ENCODE data around the gene ATP1A2. TPM values are rescaled to one million over a fixed set of nuclear protein-coding genes. Genes with fewer than 3 reads are reported as not detected.
A peak's percentile ranks its signal among the peaks of the same experiment; 100 is the strongest.

The ATP1A2 gene
- total RNA-seq, 1 donor from 2014 or later: 4.5 TPM

GRCh38 chr1:160103658-160104408 lies 11.7 kb upstream of the ATP1A2 start:
- no peak overlapping the region for H3K27ac ChIP-seq
- H3K9me3 ChIP-seq: no peaks in the 10 kb centered on the region
- H3K27me3 ChIP-seq (ENCODE audit: low read depth): no peaks in the 10 kb centered on the region
- no peak for ATAC-seq
- intact Hi-C loops (cut with DNase I): no loop called here
- DNase-seq: no peak
- H3K4me1 ChIP-seq: peaks cover 20% of the 10 kb centered on the region
- no peak overlapping the region for H3K4me3 ChIP-seq
- TF ChIP-seq, protein P1, sequence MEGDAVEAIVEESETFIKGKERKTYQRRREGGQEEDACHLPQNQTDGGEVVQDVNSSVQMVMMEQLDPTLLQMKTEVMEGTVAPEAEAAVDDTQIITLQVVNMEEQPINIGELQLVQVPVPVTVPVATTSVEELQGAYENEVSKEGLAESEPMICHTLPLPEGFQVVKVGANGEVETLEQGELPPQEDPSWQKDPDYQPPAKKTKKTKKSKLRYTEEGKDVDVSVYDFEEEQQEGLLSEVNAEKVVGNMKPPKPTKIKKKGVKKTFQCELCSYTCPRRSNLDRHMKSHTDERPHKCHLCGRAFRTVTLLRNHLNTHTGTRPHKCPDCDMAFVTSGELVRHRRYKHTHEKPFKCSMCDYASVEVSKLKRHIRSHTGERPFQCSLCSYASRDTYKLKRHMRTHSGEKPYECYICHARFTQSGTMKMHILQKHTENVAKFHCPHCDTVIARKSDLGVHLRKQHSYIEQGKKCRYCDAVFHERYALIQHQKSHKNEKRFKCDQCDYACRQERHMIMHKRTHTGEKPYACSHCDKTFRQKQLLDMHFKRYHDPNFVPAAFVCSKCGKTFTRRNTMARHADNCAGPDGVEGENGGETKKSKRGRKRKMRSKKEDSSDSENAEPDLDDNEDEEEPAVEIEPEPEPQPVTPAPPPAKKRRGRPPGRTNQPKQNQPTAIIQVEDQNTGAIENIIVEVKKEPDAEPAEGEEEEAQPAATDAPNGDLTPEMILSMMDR (IDR thresholded peaks at IDR 0.05): no peak
- H3K36me3 ChIP-seq: no peaks in the 10 kb centered on the region

- intact Hi-C loops (cut with DNase I): no loop called here
- Histone ChIP-seq H3K27me3 (ENCODE audit: low read depth) (peaks cover 4% of the 10 kb centered on the region), H3K27ac (no peak overlapping the region), H3K9me3 (no peaks in the 10 kb centered on the region), H3K4me3 (no peak overlapping the region), H3K4me1 (peaks cover 16% of the 10 kb centered on the region), H3K36me3 (no peaks in the 10 kb centered on the region)
- TF ChIP-seq, protein P1 (IDR thresholded peaks at IDR 0.05): no peak
- DNase-seq (no peak), ATAC-seq (no peak)
These were observed 11.1 kb upstream of the ATP1A2 start for GRCh38 chr1:160104486-160104885.

- DNase-seq (no peak), ATAC-seq (no peak)
- H3K4me1 ChIP-seq: peaks cover 12% of the 10 kb centered on the region
- intact Hi-C loops (cut with DNase I): no loop called here
- H3K9me3 ChIP-seq: no peaks in the 10 kb centered on the region
- H3K27ac ChIP-seq: no peak overlapping the region
- H3K27me3 ChIP-seq (ENCODE audit: low read depth): peaks cover 4% of the 10 kb centered on the region
- no peaks in the 10 kb centered on the region for H3K36me3 ChIP-seq
- TF ChIP-seq, protein P1 (IDR thresholded peaks at IDR 0.05): no peak
- no peak overlapping the region for H3K4me3 ChIP-seq
These were observed 10.4 kb upstream of the ATP1A2 start for GRCh38 chr1:160105155-160105554.

- no peak for ATAC-seq
- intact Hi-C loops (cut with DNase I): no loop called here
- TF ChIP-seq, protein P1 (IDR thresholded peaks at IDR 0.05): no peak
These were observed 8.0 kb upstream of the ATP1A2 start for GRCh38 chr1:160107512-160107911.

DNA sequence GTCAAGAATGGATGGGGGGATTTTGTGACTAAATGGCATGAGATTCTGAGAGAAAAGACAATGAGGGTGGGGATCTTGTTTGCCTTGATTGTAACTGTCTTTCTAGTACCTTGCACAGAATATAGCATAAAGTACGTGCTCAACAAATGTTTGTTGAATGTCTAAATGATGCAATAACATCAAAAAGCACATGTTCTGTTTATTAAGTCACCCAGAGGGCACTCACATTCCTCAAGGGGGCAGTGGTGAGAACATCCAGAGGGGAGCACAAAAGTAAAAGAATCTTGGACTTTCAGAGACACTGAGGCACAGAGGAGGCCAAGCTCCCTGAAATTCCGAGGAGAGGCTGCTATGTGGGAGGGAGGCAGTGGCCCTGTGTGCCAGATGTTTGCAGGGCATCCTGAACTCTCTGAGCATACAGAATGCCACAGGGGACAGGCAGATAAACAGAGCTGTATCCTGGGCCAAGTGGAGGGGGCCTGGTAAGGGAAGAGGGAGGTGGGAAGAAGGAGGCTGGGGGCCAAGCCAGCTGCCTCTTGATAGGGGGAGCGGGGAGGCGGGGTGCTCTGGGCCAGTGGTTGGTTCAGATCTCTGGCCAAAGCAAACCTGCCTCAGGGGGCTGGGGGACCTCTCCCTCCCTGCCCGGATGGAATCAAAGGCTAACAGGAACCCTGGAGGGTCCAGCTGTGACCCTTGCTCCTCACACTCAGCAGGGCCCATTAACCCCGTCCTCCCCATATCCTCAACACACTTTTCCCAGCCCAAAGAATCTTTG lies 6.5 kb upstream of the ATP1A2 start:
- intact Hi-C loops (cut with DNase I): no loop called here
- no peak for DNase-seq
- H3K4me1 ChIP-seq: no peaks in the 10 kb centered on the region
- ATAC-seq: peak in 1 of 2 donors; percentile 33
- no peaks in the 10 kb centered on the region for H3K36me3 ChIP-seq
- peaks cover 4% of the 10 kb centered on the region for H3K27me3 ChIP-seq (ENCODE audit: low read depth)
- no peak overlapping the region for H3K27ac ChIP-seq
- TF ChIP-seq, protein P1 (IDR thresholded peaks at IDR 0.05): peak; percentile 52
- no peak overlapping the region for H3K4me3 ChIP-seq
- H3K9me3 ChIP-seq: no peaks in the 10 kb centered on the region

More at GRCh38 chr1:160107512-160107911, 8.0 kb upstream of the ATP1A2 start:
- Histone ChIP-seq H3K4me3 (no peak overlapping the region), H3K27me3 (ENCODE audit: low read depth) (peaks cover 4% of the 10 kb centered on the region), H3K4me1 (peaks cover 7% of the 10 kb centered on the region), H3K27ac (no peak overlapping the region), H3K36me3 (no peaks in the 10 kb centered on the region), H3K9me3 (no peaks in the 10 kb centered on the region)
- DNase-seq: no peak

All from lower lobe of right lung (tissue), 2 donors.